Fibroblast of mammary gland (primary cell): Measurements from ENCODE around the gene SPOP.

ENCODE experiments used
- DNase-seq: peaks from one replicate; pipeline ENCODE4 v3.0.0-alpha.2; 2010; ENCODE audit warnings: low read depth
- H3K4me3 ChIP-seq: 2 replicates; pipeline ENCODE4 v1.5.1; 2011; ENCODE audit warnings: low read depth, mild to moderate bottlenecking, low read length, moderate library complexity; ENCODE audit not compliant: control insufficient read depth
- CTCF ChIP-seq: conservative IDR thresholded peaks from 2 replicates; pipeline ENCODE4 v1.5.1; 2011; ENCODE audit warnings: low read depth, low read length, inconsistent platforms; ENCODE audit not compliant: control insufficient read depth, insufficient read depth

SPOP gene

GRCh38 chr17:49588312-49588711, 89.6 kb downstream of the SPOP start:
- no peak overlapping the region for H3K4me3 ChIP-seq
- TF ChIP-seq CTCF = no peak
- DNase-seq = no peak

GRCh38 chr17:49587366-49588073, 90.4 kb downstream of the SPOP start:
- no peak for DNase-seq
- no peak for TF ChIP-seq CTCF
- no peak overlapping the region for H3K4me3 ChIP-seq

- DNase-seq = no peak
- no peak overlapping the region for H3K4me3 ChIP-seq
- TF ChIP-seq CTCF = peak; percentile 25
These were observed 92.4 kb downstream of the SPOP start for GRCh38 chr17:49585422-49586027.

GRCh38 chr17:49583889-49584288, 94.0 kb downstream of the SPOP start:
- no peak for DNase-seq

GRCh38 chr17:49583226-49583625, 94.7 kb downstream of the SPOP start:
- TF ChIP-seq CTCF = no peak
- no peak overlapping the region for H3K4me3 ChIP-seq
- no peak for DNase-seq

More at GRCh38 chr17:49583889-49584288, 94.0 kb downstream of the SPOP start:
- H3K4me3 ChIP-seq = no peak overlapping the region
- TF ChIP-seq CTCF = no peak

GRCh38 chr17:49582789-49583188, 95.1 kb downstream of the SPOP start:
- DNase-seq = peak; percentile 41

More at GRCh38 chr17:49582789-49583188, 95.1 kb downstream of the SPOP start:
- TF ChIP-seq CTCF = no peak
- H3K4me3 ChIP-seq = no peak overlapping the region
